ENCODE data around the gene UBAP1.
"Not testable (repeated sequence)": the region's sequence is repeated elsewhere in the genome, so short reads cannot be mapped to it uniquely, and the experiment has no call there.

Gene UBAP1

GRCh38 chr9:34271265-34272006, 92.6 kb downstream of the UBAP1 start:
- no peak for DNase-seq

DNA sequence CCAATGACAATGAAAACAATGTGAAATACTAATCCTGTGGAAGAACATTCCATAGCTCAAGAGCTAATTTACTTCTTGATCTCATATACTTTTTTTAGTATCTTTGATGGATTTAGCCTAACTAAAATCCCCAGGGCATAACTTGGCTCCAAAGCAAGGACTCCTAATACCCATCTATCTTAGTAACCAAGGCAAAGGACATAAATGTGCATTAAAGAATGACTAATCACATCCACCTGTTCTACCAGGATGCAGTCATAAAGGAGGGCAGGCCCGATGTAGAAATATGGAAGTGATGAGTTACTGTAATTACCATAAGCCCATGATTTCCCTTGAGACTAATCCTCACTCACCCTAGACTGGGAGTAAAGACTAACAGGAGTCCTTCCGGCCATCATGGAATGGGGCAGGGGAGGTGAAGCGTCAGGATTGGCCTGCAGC, 93.3 kb downstream of the UBAP1 start:
- DNase-seq: no peak

DNA sequence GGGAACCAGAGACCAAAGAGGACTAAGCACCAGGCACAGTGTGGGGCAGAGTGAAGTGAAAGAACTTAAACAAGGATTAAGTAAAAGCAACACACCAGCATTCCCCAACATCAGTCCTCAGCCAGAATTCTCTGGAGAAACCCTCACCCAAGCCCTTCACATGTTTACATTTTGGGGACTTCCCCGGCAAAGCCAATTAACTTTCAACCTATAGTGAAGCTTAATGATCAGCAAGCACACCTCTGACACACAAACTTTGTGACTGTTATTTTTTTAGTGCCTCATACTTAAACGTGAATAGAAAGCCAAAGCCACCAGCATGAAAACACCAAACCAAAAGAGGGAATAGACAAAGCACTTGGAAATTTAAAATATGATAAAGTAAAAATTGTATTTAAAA, 94.7 kb downstream of the UBAP1 start:
- not testable (repeated sequence) for DNase-seq

DNA sequence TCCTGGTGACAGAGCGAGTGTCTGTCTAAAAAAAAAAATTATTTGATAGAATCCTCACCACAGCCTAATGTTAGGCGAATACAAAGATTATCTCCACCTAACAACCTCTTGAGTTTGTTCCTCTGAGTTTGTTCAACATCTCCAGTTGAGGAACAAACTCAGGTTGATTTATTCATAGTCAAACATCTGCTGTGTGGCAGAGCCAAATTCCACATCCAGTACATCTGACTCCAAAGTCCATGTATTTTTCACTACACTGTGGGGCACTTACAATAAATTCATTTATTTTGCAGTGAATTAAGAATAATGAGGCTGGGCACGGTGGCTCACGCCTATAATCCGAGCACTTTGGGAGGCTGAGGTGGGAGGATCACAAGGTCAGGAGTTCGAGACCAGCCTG, 97.0 kb downstream of the UBAP1 start:
- DNase-seq: no peak

- no peak for DNase-seq
These were observed 97.9 kb downstream of the UBAP1 start for GRCh38 chr9:34276772-34277171.

DNA sequence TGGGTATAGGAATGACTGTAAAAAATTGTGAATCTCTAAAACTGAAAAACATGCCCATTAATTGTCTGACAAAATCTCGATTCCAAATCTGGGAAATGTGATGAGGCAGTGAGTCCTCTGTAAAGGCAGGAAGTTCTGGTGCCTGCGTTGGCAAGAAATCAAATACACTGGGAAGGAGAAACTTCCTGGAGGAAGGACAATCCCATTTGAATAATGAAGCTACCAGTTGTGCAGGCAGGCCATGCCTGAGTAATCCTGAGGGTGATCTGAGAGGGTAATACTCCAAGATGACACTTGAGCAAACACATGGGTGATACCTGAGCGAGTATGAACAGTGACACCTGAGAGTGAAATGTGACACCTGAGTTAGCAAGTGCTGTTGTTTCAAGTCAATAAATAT, 100.6 kb downstream of the UBAP1 start:
- no peak for DNase-seq

DNA sequence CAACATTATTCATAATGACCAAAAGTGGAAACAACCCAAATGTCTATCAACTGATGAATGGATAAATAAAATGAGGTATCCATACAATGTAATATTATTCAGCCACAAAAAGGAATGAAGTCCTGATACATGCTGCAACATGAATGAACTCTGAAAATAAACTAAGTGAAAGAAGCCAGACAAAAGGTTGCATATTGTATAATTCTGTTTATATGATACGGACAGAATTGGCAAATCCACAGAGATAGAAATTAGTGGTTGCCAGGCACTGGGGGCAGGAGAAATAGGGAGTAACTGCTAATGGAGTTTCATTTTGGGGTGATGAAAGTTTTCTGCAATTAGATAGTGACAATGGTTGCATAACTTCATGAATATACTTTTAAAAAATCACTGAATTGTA, 103.3 kb downstream of the UBAP1 start:
- DNase-seq: no peak

- DNase-seq: no peak
These were observed 110.3 kb downstream of the UBAP1 start for GRCh38 chr9:34289159-34289558.

DNA sequence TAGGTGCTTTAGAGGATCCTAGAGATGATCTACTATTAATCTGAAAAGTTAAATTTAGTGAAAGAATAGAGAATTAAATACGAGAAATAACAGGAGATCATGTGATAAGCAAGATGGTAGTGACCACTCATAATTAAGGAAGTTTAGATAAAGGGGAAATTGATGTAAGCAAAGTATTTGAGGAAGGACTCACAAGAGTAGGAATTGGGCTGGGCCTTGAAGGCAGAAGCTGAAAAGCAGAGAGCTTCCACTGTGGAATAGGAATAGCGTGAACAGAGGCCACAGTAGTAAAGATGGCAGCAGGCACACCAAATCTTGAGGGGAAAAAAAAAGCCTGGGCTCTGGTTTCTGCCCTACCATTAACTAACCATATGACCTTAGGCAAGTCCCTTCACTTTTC, 112.2 kb downstream of the UBAP1 start:
- no peak for DNase-seq

GRCh38 chr9:34291423-34291822, 112.6 kb downstream of the UBAP1 start:
- no peak for DNase-seq

DNA sequence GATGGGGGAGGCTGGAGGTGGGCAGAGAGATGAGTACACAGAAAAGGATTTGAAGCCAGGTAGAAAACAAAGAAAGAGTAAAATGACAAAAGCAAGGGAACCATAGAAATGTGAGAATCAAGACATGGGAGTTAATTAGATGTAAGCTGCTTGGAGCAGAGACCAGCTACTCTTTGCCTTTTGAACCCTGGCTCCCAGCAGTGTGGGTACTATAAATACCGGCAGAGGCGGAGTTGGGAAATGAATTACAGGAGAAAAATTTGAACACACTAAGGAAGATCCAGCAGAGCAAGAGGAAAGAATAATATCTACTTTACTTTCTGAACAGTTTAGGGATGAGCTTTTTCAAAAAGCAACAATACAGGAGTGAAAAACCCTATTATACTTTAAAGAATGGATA, 113.7 kb downstream of the UBAP1 start:
- DNase-seq: no peak

DNA sequence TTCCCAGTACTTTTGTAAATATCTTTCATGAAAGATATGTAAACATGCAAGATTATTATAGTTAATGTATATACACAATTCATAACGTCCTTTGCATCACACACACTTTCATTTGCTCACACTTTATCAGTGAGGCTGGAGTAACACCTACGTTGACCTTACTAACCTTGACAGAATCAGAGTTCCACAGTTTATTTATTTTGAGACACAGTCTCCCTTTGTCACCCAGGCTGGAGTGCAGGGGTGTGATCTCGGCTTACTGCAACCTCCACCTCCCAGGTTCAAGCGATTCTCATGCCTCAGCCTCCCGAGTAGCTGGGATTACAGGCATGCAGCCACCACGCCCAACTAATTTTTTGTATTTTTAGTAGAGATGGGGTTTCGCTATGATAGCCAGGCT, 122.2 kb downstream of the UBAP1 start:
- not testable (repeated sequence) for DNase-seq
